HG03575 (cell line): ENCODE measurements around the gene DNAH17.

Source experiments
- ATAC-seq: cut with Tn5 transposase; IDR thresholded peaks from one replicate; pipeline ENCODE4 v1.9.1; 2021; ENCODE audit not compliant: unreplicated experiment, insufficient number of reproducible peaks, low FRiP score; ENCODE audit errors: extremely low read depth

The DNAH17 gene

DNA sequence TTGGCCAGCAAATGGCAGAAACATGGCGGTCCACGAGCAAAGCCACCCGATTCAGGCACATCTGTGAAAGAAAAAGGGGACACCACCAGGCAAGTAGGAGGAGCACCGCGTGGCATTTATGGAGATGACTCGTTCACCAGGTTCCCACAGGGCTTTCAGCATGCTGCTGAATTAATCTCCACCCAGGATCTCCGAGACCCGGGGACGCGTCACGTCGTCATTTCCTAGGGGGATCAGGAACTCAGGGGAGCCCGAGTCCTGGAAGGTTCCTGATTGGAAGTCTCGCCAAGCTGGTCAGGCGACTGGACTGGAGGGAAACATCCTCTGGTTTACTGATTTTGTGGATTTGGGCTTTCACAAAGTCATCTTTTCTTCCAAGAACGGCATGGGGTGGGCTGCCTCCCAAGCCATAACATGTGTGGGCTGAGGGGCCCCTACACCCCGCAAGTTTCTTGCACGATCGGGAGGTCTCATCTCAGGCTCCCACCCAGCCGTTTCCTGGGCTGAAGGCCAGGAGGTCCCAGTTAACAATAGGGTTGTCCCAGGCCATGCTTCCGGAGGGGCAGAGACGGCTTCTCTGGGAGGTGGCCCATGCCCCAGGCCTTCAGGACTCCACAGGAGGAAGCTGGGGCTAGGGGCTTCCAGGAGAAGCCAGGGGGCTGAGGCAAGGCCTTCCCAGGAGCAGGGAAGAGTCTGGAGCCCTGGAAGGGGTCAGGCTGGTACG, 645 bp downstream of the DNAH17 start:
- ATAC-seq: no peak

GRCh38 chr17:78575899-78576298, 1.3 kb downstream of the DNAH17 start:
- ATAC-seq: no peak

DNA sequence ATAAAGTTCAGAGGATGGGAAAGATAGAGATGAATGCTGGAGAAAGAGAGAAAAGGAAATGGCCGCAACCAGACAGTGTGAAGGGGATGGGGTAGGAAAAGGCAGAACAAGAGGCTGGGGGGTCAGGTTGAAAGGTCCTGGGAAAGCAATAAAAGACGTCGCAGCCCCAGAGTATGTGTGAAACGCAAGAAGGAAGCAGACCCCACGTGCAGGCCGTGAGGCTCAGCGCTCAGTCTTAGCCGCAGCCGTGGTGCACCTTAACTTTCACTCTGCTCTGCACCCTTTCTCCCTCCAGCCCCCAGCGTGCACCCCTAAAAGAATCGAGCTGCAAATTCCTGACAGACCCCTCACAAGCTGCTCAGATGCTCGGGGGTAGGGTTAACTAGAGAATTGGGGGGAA, 1.9 kb downstream of the DNAH17 start:
- no peak for ATAC-seq

GRCh38 chr17:78573955-78574354, 3.2 kb downstream of the DNAH17 start:
- ATAC-seq: no peak

DNA sequence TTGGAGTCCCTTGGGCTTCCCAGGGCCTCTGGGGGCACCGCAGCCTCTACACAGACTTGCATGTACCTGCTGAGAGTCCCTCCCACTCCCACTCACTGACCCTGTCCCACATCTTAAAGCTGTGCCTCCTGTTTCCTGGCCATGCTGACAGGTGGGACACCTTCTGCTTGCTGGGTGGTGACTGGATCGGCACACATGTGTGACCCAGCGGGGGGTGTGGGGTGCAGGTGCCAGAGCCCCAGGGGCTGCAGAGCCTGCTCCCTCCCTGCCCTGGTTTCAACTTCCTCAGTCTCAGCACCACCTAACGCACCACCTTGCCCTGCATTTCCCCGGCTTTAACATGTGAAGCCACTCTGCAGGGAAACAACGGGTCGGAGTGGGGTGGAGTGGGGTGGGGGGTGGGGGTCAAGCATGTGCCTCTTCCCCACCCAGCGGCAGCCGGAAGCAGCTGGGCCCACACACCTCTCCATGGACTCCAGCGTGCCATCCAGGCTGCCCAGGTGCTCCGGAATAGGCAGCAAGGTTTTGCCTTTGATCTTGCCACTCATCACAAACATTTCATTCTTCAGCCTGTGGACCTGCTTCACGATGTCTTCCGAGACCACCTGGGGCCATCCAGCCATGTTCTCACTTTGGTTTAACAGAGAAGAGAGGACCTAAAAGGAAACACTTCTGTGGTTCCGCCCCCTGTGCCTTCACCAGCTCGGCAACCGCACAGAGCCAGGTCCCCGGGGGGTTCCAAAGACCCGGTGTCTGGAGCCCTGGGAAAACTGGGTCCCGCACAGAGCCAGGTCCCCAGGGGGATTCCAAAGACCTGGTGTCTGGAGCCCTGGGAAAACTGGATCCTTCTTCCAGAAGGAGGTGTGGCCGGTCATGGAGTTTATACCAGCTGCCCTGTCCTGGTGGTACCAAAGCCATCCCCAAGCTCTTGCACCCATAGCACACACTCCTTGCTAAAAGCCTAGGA, 4.7 kb downstream of the DNAH17 start:
- no peak for ATAC-seq

DNA sequence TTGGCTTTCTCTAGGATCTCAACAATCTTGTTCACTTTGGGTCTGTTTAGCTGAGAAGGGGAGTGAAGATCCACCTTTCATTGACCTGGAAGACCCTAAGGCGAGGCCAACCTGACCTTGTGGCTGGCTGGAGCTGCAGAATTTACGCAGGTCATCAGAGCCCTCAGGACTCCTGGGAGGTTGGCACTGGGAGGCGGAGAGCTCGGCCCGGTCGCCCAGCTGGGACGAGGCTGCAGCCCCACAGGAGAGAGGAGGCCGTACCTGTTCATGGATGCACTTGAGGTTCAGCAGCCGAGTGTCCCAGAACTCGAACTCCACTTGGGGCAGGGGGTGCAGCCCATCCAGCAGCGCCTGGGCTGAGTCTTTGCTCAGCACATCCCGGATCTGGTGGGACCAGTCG, 5.9 kb downstream of the DNAH17 start:
- ATAC-seq: no peak

GRCh38 chr17:78568494-78569115, 8.6 kb downstream of the DNAH17 start:
- ATAC-seq: no peak

DNA sequence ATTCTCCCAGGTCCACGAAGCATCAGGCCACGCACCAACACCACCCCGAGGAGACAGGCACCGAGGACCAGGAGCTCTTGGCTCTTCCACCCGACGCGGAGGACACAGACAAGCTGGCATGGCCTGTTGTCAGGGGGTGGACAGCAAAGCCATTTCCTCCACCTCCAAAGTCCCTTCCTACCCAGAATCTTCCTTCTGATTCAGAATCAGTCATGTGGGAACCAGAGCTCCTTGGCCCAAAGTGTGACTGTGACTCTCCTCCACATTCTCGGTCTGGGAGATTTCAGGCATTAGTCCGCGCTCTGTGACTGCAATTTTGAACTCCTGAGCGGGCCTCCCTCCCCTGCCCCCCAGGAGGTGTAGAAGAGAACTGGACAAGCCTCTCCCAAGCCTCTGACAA, 9.2 kb downstream of the DNAH17 start:
- ATAC-seq: no peak

DNA sequence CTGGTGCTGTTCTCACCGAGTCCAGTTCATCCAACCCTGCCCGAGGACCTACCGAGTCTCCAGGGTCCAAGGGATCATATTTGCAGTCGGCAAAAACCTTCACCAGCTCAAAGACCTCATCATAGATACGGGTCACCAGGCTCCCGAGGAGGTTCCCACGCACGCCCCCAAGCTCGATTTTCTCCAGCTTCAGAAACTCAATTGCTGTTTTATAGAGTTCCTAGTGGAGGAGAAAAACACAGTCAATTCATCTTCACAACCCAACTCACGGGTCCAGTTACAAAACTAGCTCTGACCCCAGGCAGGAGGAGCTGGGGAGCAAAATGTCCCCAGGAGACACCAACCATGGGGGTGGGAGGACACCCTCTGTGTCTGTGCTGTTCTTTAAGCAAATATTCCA, 10.2 kb downstream of the DNAH17 start:
- ATAC-seq: no peak

DNA sequence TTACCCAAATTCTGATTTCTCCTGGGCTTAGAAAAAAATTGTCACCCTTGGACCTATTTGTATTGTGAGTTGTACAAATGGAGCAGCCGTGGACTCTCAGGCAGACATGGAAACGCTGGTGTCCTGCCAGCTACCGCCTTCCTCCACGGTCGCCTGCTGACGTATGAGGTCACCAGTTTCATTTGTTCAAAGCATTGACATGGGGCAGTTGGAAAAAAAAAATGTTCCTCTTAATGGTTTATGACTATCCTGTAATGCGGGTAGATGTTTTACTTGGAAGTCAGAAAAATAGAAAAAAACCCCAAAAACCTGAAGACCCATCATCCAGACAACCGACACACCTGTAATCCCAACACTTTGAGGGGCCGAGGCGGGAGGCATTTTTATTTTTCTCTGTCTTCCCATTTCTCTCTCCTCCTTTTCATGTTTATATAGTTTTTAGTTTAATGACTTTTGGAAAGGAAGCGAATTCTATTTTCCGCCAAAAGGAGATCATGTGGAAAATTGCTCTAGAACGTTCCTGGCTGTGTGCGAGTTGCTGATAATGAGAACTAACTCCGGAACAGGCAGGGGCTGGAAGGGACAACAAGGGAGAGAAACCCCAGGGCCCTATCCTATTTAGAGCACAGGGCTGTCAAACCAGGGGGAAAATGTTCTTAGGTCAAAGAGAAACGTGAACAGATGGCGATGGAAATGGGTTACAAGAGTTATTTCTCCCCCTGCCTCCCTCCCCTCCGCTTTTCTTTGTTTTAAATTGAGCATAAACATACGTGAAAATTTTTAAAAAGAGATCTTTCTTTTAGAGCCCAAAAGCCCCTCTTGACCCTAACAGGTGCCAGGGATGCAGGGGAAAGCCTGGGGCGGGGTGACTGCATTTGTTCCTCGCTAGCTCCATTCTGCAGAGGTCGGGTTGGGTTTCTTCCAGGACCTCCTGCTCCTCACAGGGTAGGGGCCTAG, 13.7 kb downstream of the DNAH17 start:
- ATAC-seq: no peak

DNA sequence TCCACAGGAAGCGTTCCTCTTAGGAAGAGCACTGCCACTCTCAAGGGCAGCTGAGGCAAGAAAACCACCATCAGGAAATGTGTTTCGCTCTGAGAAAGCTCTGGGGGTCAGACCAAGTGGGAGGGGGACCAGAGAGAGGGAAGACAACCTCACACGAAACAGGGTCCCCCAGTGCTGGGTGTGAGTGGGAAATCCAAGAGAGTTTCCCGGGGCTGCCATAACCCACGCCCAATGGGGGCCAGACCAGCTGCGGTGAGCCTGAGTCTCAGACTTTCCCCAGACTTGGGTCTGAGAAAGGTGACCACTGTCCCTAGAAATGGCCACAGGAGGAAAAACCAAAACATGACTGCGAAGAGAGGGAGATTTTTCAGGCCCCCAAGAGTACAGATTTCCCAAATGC, 14.5 kb downstream of the DNAH17 start:
- no peak for ATAC-seq

GRCh38 chr17:78561166-78561565, 16.0 kb downstream of the DNAH17 start:
- ATAC-seq: no peak

GRCh38 chr17:78560731-78561130, 16.5 kb downstream of the DNAH17 start:
- no peak for ATAC-seq

DNA sequence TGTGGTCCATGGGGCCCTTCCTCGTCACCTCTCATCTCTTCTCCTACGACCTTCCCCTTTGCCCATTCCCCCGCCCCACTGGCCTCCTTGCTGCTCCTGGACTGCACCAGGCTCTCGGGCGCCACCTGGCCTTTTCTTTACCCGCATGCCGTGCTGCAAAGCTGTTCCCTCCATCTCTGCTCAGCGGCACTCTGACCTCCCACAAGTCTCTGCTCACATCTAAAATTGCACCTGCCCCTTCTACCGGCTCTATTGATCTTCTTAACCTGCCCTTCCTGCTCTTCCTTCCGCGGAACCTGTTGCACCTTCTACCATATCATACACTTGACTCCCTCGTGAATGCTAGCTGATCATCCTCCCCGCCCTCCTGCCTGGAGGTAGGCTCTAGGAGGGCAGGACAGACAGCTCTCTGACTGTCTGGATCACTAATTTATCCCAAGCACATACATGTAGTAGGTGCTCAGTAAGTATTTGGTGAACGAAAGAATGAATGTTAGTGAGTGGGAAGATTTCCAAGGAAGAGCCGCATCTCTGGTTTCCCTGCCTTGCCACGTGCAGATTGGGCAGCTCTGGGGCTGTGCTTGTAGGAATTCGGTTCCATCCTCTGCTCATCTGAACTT, 17.3 kb downstream of the DNAH17 start:
- ATAC-seq: no peak

- ATAC-seq: no peak
Measured at GRCh38 chr17:78558989-78559388, 18.2 kb downstream of the DNAH17 start.

DNA sequence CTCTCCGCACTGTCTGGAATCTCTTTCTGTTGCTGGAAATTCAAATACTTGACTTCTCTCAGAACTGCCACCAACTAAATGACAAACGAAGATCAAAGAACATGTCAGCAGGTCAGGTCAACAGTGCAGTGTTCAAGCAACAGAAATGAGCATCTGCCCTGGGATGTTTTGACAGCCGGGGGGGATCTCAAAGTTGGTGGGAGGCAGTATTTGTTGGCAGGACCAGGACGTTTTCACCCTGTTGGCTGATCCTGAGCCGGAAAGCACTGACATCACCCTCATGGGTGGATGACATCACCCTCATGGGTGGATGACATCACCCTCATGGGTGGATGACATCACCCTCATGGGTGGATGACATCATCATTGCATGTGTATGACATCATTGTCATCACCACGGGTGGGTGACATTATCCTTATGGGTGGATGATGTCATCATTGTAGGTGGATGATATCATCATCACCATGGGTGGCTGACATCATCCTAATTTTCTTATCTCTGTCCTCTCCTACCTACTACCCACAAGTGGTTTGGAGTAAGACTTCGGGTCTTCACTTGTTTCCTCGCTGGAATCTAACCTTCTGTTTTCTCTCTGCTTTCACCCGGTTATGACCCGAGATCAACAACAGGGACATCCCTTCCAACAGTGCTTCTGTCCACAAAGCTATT, 18.9 kb downstream of the DNAH17 start:
- ATAC-seq: no peak

- no peak for ATAC-seq
Measured at GRCh38 chr17:78557598-78558039, 19.6 kb downstream of the DNAH17 start.

GRCh38 chr17:78556812-78557211, 20.4 kb downstream of the DNAH17 start:
- no peak for ATAC-seq
